Osteoblast (primary cell): ENCODE results near the gene HLA-DOB. TPM values are rescaled to one million over a fixed set of nuclear protein-coding genes. Genes with fewer than 3 reads are reported as not detected.
"Not testable (repeated sequence)": the region's sequence is repeated elsewhere in the genome, so short reads cannot be mapped to it uniquely, and the experiment has no call there.

Experiments
- DNase-seq: peaks from one replicate; pipeline ENCODE4 v3.0.0; 2011; ENCODE audit warnings: low spot score, mixed read lengths; ENCODE audit not compliant: insufficient read length; ENCODE audit errors: missing footprints
- H2AFZ ChIP-seq: 2 replicates; pipeline ENCODE4 v1.6.0; 2011; ENCODE audit warnings: mild to moderate bottlenecking, low read length
- H3K27ac ChIP-seq: 2 replicates; pipeline ENCODE4 v1.5.1; 2011; ENCODE audit warnings: mild to moderate bottlenecking, low read depth, low read length, moderate library complexity
- H3K27me3 ChIP-seq: 2 replicates; pipeline ENCODE4 v1.6.0; 2012; ENCODE audit warnings: mild to moderate bottlenecking, control low read depth, inconsistent platforms, low read length, moderate library complexity; ENCODE audit not compliant: insufficient read depth
- H3K36me3 ChIP-seq: 2 replicates; pipeline ENCODE4 v1.5.1; 2011; ENCODE audit warnings: mild to moderate bottlenecking, low read length, control low read depth, moderate library complexity; ENCODE audit not compliant: insufficient read depth
- H3K4me1 ChIP-seq: 2 replicates; pipeline ENCODE4 v1.5.1; 2011; ENCODE audit warnings: mild to moderate bottlenecking, low read length, control low read depth, moderate library complexity; ENCODE audit not compliant: insufficient read depth
- H3K4me2 ChIP-seq: 2 replicates; pipeline ENCODE4 v1.6.0; 2011; ENCODE audit warnings: mild to moderate bottlenecking, low read length; ENCODE audit not compliant: insufficient read depth
- H3K4me3 ChIP-seq: fragments of 200-600 bp; sonication (generic); 3 replicates; pipeline ENCODE4 v1.5.1; 2012; ENCODE audit warnings: mild to moderate bottlenecking, low read length, inconsistent platforms; ENCODE audit not compliant: insufficient read depth
- H3K79me2 ChIP-seq: 2 replicates; pipeline ENCODE4 v1.6.0; 2012; ENCODE audit warnings: mild to moderate bottlenecking, low read length, control low read depth, inconsistent platforms; ENCODE audit not compliant: insufficient read depth
- H3K9me3 ChIP-seq: 2 replicates; pipeline ENCODE4 v1.5.1; 2011; ENCODE audit warnings: low read depth, low read length, control low read depth
- H4K20me1 ChIP-seq: 2 replicates; pipeline ENCODE4 v1.6.0; 2012; ENCODE audit warnings: mild to moderate bottlenecking, low read length, control low read depth; ENCODE audit not compliant: insufficient read depth
- total RNA-seq: library from RNA; depleted of rRNA; stranded (reverse); fragments of >200 nt; gene quantifications from 2 replicates; pipeline ENCODE4 v1.2.3, GENCODE V29; 2012
- TF ChIP-seq, protein P1 (sequence below): IDR thresholded peaks from 2 replicates; pipeline ENCODE4 v1.5.1; 2011; ENCODE audit warnings: mild to moderate bottlenecking, low read depth, low read length, moderate library complexity; ENCODE audit errors: extremely low read depth

The HLA-DOB gene
- total RNA-seq, 1 donor: 0.36 TPM

DNA sequence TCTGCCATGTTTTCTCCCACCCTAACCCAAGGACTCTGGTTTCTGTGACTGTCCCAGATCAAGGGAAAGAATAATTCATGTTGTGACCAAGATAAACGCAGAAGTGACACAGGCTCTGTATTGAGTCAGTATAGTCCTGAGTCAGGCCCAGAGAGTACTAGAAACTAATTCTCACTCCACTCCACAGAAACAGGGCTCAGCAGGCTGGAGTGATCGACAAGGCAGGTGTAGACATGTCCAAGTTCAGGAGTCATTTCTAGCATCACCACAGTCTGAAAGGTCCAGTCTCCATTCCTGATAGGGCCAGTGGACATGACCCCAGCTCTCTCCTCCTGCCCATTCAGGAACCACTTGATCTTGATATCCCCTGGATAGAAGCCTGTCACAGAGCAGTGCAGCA lies 2.7 kb downstream of the HLA-DOB start:
- Histone ChIP-seq H3K4me1 (peaks cover 10% of the 10 kb centered on the region), H2AFZ (no peak overlapping the region), H3K36me3 (no peaks in the 10 kb centered on the region), H3K4me2 (no peak overlapping the region), H3K4me3 (no peak overlapping the region), H3K79me2 (no peaks in the 10 kb centered on the region), H3K27me3 (no peaks in the 10 kb centered on the region), H3K27ac (no peak overlapping the region), H4K20me1 (no peaks in the 10 kb centered on the region), H3K9me3 (no peaks in the 10 kb centered on the region)
- TF ChIP-seq, protein P1, sequence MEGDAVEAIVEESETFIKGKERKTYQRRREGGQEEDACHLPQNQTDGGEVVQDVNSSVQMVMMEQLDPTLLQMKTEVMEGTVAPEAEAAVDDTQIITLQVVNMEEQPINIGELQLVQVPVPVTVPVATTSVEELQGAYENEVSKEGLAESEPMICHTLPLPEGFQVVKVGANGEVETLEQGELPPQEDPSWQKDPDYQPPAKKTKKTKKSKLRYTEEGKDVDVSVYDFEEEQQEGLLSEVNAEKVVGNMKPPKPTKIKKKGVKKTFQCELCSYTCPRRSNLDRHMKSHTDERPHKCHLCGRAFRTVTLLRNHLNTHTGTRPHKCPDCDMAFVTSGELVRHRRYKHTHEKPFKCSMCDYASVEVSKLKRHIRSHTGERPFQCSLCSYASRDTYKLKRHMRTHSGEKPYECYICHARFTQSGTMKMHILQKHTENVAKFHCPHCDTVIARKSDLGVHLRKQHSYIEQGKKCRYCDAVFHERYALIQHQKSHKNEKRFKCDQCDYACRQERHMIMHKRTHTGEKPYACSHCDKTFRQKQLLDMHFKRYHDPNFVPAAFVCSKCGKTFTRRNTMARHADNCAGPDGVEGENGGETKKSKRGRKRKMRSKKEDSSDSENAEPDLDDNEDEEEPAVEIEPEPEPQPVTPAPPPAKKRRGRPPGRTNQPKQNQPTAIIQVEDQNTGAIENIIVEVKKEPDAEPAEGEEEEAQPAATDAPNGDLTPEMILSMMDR: no peak
- DNase-seq: no peak

DNA sequence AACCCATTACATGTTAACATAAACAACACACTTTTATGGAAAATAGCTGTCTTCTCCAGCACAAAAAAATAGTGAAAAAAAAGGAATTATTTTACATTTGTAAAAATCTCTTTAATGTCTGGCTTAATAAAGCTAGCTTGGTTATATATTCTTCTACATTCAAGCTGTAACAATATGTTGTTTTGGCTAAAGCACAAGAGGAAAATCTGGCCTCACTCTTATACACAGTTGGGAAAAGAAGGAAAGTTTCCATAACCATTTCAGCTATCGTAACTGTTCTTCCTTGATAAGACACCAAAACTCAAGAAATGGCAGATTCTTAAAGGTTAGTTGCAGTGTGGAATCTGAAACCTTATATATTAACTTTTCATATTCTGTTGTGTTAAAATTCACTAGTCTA lies 7.6 kb downstream of the HLA-DOB start:
- H3K79me2 ChIP-seq: no peaks in the 10 kb centered on the region
- H2AFZ ChIP-seq: no peak overlapping the region
- TF ChIP-seq, protein P1: no peak
- H3K4me3 ChIP-seq: no peak overlapping the region
- DNase-seq: no peak
- H3K4me1 ChIP-seq: peaks cover 2% of the 10 kb centered on the region
- no peaks in the 10 kb centered on the region for H3K36me3 ChIP-seq
- H4K20me1 ChIP-seq: no peaks in the 10 kb centered on the region
- no peak overlapping the region for H3K27ac ChIP-seq
- H3K9me3 ChIP-seq: no peaks in the 10 kb centered on the region
- no peak overlapping the region for H3K4me2 ChIP-seq
- H3K27me3 ChIP-seq: peaks cover 13% of the 10 kb centered on the region

DNA sequence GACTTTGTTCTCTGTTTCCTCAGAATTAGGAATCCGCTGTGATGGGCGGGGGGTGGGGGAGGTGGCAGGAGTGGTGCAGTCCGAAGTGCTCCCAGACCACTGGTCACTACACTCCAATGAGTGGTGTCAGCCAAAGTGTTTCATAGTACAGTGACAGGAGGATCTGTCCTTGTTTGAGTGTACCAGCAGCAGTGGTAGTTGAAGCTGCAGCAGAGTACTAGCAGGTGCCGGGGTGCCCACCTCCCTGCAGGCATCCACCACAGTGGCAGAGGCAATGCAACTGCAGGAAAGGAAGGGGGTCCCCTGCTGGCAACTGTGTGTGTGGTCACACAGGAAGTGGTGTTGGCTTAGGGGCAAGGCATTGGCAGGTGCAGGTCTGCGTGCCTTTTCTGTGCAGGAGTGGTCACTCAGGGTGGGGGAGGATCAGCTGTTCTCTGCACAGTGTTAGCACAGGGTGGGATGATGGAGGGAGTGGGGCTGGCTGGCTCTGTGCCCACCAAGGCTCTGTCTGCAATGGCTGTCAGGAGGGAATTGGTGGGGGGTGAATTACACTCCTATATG lies 9.7 kb downstream of the HLA-DOB start:
- H3K27ac ChIP-seq: no peak overlapping the region
- no peaks in the 10 kb centered on the region for H3K36me3 ChIP-seq
- no peak overlapping the region for H3K4me3 ChIP-seq
- TF ChIP-seq, protein P1: no peak
- H2AFZ ChIP-seq: no peak overlapping the region
- no peaks in the 10 kb centered on the region for H4K20me1 ChIP-seq
- no peak overlapping the region for H3K4me2 ChIP-seq
- no peaks in the 10 kb centered on the region for H3K9me3 ChIP-seq
- H3K4me1 ChIP-seq: peaks cover 2% of the 10 kb centered on the region
- DNase-seq: no peak
- no peaks in the 10 kb centered on the region for H3K79me2 ChIP-seq
- peaks cover 23% of the 10 kb centered on the region for H3K27me3 ChIP-seq

DNA sequence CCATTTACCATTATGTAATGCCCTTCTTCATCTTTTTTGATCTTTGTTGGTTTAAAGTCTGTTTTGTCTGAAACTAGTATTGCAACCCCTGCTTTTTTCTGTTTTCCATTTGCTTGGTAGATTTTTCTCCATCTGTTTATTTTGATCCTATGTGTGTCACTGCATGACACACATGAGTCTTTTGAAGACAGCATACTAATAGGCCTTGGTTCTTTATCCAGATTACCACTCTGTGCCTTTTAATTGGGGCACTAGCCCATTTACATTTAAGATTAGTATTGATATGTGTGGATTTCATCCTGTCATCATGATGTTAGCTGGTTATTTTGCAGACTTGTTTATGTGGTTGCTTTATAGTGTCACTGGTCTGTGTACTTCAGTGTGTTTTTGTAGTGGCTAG lies 11.4 kb downstream of the HLA-DOB start:
- H3K27ac ChIP-seq, H3K4me2 ChIP-seq, H4K20me1 ChIP-seq, H3K4me3 ChIP-seq, DNase-seq, H3K4me1 ChIP-seq, H3K36me3 ChIP-seq, H2AFZ ChIP-seq, H3K9me3 ChIP-seq, H3K79me2 ChIP-seq: not testable (repeated sequence)
- peaks cover 40% of the 10 kb centered on the region for H3K27me3 ChIP-seq
